Panc1 (cell line): ENCODE measurements around the gene MYMK. TPM values are rescaled to one million over a fixed set of nuclear protein-coding genes. Genes with fewer than 3 reads are reported as not detected.

Experiments
- ATAC-seq: fragments of 200-7000 bp; cut with Tn5 transposase; 2 replicates; pipeline ENCODE4 v1.9.1; 2020; ENCODE audit warnings: mild to moderate bottlenecking, moderate library complexity
- BruUV-seq: library from RNA; stranded (reverse); fragments of 400-500 nt; replicated peaks from 2 replicates; lab custom pipeline; 2021; lab: Mats Ljungman, UMichigan
- CTCF ChIA-PET: fragments of 300-600 bp; sonication (Branson Sonifier 250); formaldehyde crosslinking; loops from one replicate; lab custom pipeline; 2022; ENCODE audit warnings: antibody characterized with exemption; lab: Charles Lee
- POLR2A ChIA-PET: fragments of 300-600 bp; sonication (Branson Sonifier 250); formaldehyde crosslinking; loops from one replicate; lab custom pipeline; 2022; ENCODE audit warnings: antibody characterized with exemption; lab: Charles Lee
- DNase-seq: peaks from one replicate; pipeline ENCODE4 v3.0.0-alpha.2; 2010; ENCODE audit warnings: low read depth, low spot score
- H3K27ac ChIP-seq: 2 replicates; pipeline ENCODE4 v1.5.1; 2011; ENCODE audit warnings: mild to moderate bottlenecking, low read length, inconsistent platforms
- H3K27me3 ChIP-seq: fragments of 200-500 bp; sonication (Bioruptor generic); 2 replicates; pipeline ENCODE4 v1.6.0; 2014; ENCODE audit warnings: low read length, inconsistent platforms; ENCODE audit not compliant: control insufficient read depth, insufficient read depth
- H3K36me3 ChIP-seq: fragments of 200-500 bp; sonication (Bioruptor generic); 2 replicates; pipeline ENCODE4 v1.5.1; 2014; ENCODE audit warnings: inconsistent platforms, mild to moderate bottlenecking, low read length, moderate library complexity; ENCODE audit not compliant: control insufficient read depth, insufficient read depth
- H3K4me1 ChIP-seq: 2 replicates; pipeline ENCODE4 v1.5.1; 2011; ENCODE audit warnings: inconsistent platforms, mild to moderate bottlenecking, low read length, moderate library complexity; ENCODE audit not compliant: control insufficient read depth, insufficient read depth
- H3K4me3 ChIP-seq, 2 experiments: 2 replicates each; pipeline ENCODE4 v1.5.1; 2011 to 2012; ENCODE audit warnings: low read depth in 2 of 2, low read length in 2 of 2, mild to moderate bottlenecking in 2 of 2, inconsistent platforms in 1 of 2, moderate library complexity in 1 of 2
- H3K9me3 ChIP-seq: fragments of 200-500 bp; sonication (Bioruptor generic); 2 replicates; pipeline ENCODE4 v1.5.1; 2014; ENCODE audit warnings: low read depth, mild to moderate bottlenecking, inconsistent platforms, low read length, moderate library complexity; ENCODE audit not compliant: control insufficient read depth, insufficient read depth
- POLR2AphosphoS5 ChIP-seq: IDR thresholded peaks from 2 replicates; pipeline ENCODE4 v1.6.1; 2012; ENCODE audit warnings: mild to moderate bottlenecking, low read depth, low read length, moderate library complexity
- SIN3A ChIP-seq: IDR thresholded peaks from 2 replicates; pipeline ENCODE4 v1.6.1; 2012; ENCODE audit warnings: low read depth, mild to moderate bottlenecking, low read length, moderate library complexity, borderline replicate concordance; ENCODE audit not compliant: insufficient read depth
- TCF7L2 ChIP-seq: IDR thresholded peaks from 2 replicates; pipeline ENCODE4 v1.6.1; 2011; ENCODE audit warnings: mild to moderate bottlenecking, low read depth, low read length, inconsistent platforms
- in situ Hi-C: cut with HindIII; loops from 2 replicates; pipeline ENCODE4 v1.10.0; 2016; ENCODE audit warnings: low sequenced_read_pairs, low pct_unique_long_range_greater_than_20kb
- intact Hi-C: fragments of 100-400 bp; cut with micrococcal nuclease; formaldehyde crosslinking; loops from one replicate; pipeline ENCODE4 v1.10.0; 2022; ENCODE audit not compliant: unreplicated experiment
- total RNA-seq: library from RNA; stranded (reverse); gene quantifications from one replicate; pipeline ENCODE4 v1.2.1, GENCODE V29; 2021; ENCODE audit not compliant: unreplicated experiment
- TF ChIP-seq, protein P1 (sequence below): fragments of 450-650 bp; IDR thresholded peaks from 2 replicates; pipeline ENCODE4 v1.5.1; 2017; ENCODE audit warnings: mild to moderate bottlenecking
- TF ChIP-seq, protein P2 (sequence below), 2 experiments: IDR thresholded peaks; 2 replicates each; pipeline ENCODE4 v1.6.1; 2011 to 2012; ENCODE audit warnings: low read depth in 2 of 2, control low read depth in 1 of 2, low read length in 1 of 2, mild to moderate bottlenecking in 1 of 2, moderate library complexity in 1 of 2; ENCODE audit not compliant: insufficient read depth in 1 of 2

MYMK gene
- total RNA-seq, 1 experiment from 2014 or later = not detected

- DNase-seq (no peak), ATAC-seq (peak; percentile 40)
- in situ Hi-C loops = no loop called here
- peaks cover 31% of the 10 kb centered on the region for H3K4me1 ChIP-seq
- no peaks in the 10 kb centered on the region for H3K27me3 ChIP-seq
- ChIA-PET CTCF (no interaction called here), POLR2A (no interaction called here)
- peaks cover 12% of the 10 kb centered on the region; the same call in 1 of the 2 replicates for H3K9me3 ChIP-seq
- TF ChIP-seq, protein P1, sequence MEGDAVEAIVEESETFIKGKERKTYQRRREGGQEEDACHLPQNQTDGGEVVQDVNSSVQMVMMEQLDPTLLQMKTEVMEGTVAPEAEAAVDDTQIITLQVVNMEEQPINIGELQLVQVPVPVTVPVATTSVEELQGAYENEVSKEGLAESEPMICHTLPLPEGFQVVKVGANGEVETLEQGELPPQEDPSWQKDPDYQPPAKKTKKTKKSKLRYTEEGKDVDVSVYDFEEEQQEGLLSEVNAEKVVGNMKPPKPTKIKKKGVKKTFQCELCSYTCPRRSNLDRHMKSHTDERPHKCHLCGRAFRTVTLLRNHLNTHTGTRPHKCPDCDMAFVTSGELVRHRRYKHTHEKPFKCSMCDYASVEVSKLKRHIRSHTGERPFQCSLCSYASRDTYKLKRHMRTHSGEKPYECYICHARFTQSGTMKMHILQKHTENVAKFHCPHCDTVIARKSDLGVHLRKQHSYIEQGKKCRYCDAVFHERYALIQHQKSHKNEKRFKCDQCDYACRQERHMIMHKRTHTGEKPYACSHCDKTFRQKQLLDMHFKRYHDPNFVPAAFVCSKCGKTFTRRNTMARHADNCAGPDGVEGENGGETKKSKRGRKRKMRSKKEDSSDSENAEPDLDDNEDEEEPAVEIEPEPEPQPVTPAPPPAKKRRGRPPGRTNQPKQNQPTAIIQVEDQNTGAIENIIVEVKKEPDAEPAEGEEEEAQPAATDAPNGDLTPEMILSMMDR = no peak
- TF ChIP-seq, protein P2, sequence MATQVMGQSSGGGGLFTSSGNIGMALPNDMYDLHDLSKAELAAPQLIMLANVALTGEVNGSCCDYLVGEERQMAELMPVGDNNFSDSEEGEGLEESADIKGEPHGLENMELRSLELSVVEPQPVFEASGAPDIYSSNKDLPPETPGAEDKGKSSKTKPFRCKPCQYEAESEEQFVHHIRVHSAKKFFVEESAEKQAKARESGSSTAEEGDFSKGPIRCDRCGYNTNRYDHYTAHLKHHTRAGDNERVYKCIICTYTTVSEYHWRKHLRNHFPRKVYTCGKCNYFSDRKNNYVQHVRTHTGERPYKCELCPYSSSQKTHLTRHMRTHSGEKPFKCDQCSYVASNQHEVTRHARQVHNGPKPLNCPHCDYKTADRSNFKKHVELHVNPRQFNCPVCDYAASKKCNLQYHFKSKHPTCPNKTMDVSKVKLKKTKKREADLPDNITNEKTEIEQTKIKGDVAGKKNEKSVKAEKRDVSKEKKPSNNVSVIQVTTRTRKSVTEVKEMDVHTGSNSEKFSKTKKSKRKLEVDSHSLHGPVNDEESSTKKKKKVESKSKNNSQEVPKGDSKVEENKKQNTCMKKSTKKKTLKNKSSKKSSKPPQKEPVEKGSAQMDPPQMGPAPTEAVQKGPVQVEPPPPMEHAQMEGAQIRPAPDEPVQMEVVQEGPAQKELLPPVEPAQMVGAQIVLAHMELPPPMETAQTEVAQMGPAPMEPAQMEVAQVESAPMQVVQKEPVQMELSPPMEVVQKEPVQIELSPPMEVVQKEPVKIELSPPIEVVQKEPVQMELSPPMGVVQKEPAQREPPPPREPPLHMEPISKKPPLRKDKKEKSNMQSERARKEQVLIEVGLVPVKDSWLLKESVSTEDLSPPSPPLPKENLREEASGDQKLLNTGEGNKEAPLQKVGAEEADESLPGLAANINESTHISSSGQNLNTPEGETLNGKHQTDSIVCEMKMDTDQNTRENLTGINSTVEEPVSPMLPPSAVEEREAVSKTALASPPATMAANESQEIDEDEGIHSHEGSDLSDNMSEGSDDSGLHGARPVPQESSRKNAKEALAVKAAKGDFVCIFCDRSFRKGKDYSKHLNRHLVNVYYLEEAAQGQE (IDR thresholded peaks at IDR 0.05; ENCODE audit: insufficient read depth in 1 of 2, low read depth in 2 of 2, low read length in 1 of 2) = no peak
- TF ChIP-seq POLR2AphosphoS5 (no peak), SIN3A (no peak), TCF7L2 (no peak)
- no peak overlapping the region for H3K4me3 ChIP-seq
- BruUV-seq = no TSS peak
- no peaks in the 10 kb centered on the region for H3K36me3 ChIP-seq
- H3K27ac ChIP-seq = peak overlapping the region; percentile 48; the same call in 1 of the 2 replicates
- intact Hi-C loops = no loop called here
Measured at GRCh38 chr9:133505901-133506652, 18.7 kb downstream of the MYMK start.

- TF ChIP-seq, protein P1 = no peak
- no peak for TF ChIP-seq POLR2AphosphoS5
- no peak for TF ChIP-seq TCF7L2
- no peak for TF ChIP-seq SIN3A
- TF ChIP-seq, protein P2 (IDR thresholded peaks at IDR 0.05; ENCODE audit: insufficient read depth in 1 of 2, low read depth in 2 of 2, low read length in 1 of 2) = no peak
- no TSS peak for BruUV-seq
- H3K4me3 ChIP-seq = no peak overlapping the region
- H3K36me3 ChIP-seq = no peaks in the 10 kb centered on the region
- peak overlapping the region; percentile 48; the same call in 1 of the 2 replicates for H3K27ac ChIP-seq
- H3K4me1 ChIP-seq = peaks cover 29% of the 10 kb centered on the region
- DNase-seq (no peak), ATAC-seq (no peak)
- CTCF ChIA-PET = no interaction called here
- intact Hi-C loops = no loop called here
- H3K27me3 ChIP-seq = no peaks in the 10 kb centered on the region
- in situ Hi-C loops = no loop called here
- POLR2A ChIA-PET = no interaction called here
- H3K9me3 ChIP-seq = peaks cover 12% of the 10 kb centered on the region; the same call in 1 of the 2 replicates
Measured at GRCh38 chr9:133505186-133505830, 19.5 kb downstream of the MYMK start.
